Stimulated activated CD4-positive, alpha-beta T cell treated with anti-CD3 and anti-CD28 coated beads, Interleukin-1b, Interleukin-23, amount 100 ng/mL, for 24 hours (primary cell): ENCODE measurements around the gene POLL.

Experiments
- DNase-seq, 4 experiments: peaks; one replicate each; pipeline ENCODE4 v3.0.0-alpha.2; 2020; ENCODE audit warnings: low read depth in 4 of 4, low spot score in 1 of 4

POLL gene

GRCh38 chr10:101573885-101574753 is 13.9 kb downstream of the POLL start:
- DNase-seq: no peak

GRCh38 chr10:101572785-101573184 is 15.3 kb downstream of the POLL start:
- DNase-seq: no peak

DNA sequence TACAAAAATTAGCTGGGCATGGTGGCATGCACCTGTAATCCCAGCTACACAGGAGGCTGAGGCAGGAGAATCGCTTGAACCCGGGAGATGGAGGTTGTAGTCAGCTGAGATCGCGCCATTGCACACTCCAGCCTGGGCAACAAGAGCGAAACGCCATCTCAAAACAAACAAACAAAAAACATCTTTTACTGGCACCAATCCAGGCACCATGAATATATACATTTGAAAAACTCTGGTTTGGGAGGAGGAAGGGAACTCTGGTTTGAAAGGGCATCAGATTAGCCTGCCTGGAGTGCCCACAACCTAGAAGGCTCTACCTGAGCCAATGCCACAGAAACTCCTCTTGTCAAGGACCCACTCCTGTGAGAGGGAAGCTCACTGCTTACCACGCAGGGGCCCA is 15.9 kb downstream of the POLL start:
- no peak for DNase-seq

DNA sequence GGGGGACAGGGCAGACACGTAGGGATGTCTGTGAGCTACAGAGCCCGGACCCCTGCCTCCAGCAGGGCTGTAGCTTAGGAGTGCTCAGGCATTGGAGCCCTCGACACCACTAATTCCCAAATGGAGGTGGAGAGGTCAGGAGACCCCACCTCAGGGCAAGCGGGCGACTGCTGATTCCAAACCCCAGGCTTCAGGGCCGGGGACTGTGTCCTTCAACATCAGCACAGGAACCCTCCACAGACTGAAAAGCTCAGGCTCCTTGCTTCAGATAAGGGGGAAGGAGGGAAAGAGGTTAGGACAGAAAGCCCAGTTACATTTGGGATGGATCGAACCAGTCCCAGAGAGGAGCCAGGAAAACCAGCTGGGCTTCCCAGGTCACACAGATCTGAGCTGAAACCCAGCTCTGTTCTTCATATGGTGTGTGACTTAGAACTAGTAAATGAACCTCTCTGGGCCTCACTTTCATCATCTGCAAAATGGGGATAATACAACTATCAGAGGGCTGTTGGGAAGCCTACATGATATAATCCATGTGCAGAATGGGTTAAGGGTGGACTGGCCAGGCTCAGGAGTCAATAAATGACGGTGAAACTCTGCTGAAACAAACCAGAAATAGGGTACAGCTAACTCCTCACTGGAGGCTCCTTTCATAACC is 16.7 kb downstream of the POLL start:
- DNase-seq: no peak

DNA sequence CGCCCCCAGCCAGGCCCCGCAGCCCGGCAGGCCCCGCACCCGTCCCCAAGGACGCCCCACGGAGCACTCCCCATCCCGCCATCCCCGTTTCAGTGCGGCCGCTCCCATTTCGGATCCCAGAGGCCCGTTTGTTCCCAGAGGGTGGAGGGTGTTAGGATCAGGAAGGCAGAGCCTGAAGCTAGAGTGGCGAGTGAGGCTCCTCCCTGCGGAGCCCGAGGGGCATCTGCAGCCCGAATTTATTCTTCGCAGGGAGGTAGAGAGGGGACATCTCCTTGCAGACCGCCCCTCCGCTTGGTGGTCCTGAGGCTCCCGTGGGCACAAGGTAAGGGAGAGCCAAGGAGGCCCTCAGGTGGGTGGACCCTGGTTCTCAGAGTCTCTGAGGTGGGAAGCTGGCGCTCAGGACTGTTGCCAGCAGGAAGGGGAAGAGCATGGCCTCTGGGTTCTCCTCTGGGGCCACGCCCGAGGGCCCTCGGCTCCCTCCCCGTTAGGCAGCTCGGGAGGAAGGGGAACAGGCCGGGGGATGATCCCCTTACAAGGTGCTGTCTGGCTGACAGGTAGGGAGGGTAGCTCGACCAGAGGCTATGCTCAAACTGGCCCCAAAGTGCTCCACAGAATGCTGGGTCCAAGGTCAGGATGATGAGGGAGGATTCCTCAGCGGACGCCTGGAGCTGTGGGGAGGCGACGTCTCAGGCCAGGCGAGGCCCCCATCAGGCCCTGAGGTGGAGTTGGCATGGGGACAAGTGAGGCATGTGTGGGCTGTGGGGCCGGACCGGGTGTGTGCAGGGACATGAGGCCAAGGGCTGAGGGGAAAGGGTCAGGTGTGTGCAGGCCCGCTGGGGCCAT is 17.4 kb downstream of the POLL start:
- DNase-seq: no peak

- DNase-seq: peak; percentile 52 to 82 (median 70)
Measured at GRCh38 chr10:101569622-101570427, 18.2 kb downstream of the POLL start.

GRCh38 chr10:101569323-101569621 is 18.8 kb downstream of the POLL start:
- no peak for DNase-seq

DNA sequence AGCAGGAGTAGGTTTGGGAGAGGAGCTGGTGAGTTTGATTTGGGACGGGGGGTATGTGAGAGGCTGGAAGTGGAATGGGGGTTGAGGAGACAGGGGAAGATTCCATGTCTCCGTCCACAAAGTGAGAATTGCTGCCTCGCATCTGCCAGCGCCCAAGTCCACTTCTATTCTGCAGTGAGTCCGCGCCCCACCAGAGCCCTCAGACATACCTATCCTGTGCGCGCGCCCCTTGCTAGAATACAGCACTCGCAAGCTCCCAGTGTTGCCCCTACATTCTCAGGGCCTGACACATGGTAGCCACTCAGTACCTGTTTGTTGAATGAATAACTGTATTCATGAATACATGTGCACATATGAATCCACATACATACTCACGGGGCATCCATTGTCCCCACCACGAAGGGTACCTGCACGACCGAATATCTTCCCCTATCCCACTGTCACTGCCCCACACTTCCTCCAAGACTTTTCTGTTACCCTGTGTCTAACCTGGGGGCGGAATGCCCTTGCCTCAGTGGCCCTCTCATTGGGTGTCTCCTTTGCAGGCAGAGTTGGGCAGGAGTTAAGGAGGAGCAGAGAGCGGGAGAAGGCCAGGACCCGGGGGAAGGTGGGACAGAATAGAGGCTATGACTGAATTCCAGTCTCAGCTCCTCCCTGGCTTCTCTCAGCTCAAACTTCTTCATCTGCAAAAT is 19.9 kb downstream of the POLL start:
- no peak for DNase-seq

DNA sequence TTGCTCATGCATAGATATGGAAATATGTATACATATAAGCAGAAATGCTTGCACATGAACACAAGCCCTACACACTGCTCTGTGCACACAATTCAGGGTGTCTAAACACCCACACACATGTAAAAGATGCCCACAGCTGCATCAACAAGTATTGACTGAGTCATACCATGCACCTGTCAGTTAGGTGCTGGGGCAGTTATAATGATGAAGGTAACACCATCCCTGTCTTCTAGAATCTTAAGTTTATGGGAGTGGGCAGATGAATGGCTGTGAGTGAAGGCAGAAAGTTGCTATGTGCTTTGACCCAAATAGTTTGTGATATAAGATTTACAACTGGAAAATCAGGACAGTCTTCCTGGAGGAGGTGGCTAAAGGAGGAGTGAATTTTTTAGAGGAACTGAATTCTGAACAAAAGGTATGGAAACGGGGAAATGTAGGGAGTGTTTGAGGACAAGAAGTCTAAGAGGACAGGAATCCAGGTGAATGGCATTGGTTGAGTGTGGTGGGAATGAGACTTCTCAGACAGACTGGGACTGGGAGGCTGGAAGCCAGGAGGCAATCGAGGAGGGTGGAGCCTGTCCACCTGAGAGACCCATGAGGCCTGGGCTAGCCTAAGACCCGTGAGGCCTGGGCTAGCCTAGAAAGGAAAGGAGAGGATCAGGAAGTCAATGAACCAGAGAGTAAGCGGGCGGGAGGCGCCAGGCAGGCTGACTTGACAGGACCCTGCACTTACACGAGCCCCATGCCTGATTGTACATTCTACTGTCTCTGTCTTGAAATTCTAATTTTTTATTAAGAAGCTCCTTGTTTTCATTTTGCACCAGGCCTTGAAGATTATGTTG is 20.7 kb downstream of the POLL start:
- no peak for DNase-seq

- no peak for DNase-seq
Measured at GRCh38 chr10:101566333-101567164, 21.5 kb downstream of the POLL start.

GRCh38 chr10:101565936-101566332 is 22.1 kb downstream of the POLL start:
- no peak for DNase-seq

GRCh38 chr10:101565370-101565900 is 22.6 kb downstream of the POLL start:
- no peak for DNase-seq

DNA sequence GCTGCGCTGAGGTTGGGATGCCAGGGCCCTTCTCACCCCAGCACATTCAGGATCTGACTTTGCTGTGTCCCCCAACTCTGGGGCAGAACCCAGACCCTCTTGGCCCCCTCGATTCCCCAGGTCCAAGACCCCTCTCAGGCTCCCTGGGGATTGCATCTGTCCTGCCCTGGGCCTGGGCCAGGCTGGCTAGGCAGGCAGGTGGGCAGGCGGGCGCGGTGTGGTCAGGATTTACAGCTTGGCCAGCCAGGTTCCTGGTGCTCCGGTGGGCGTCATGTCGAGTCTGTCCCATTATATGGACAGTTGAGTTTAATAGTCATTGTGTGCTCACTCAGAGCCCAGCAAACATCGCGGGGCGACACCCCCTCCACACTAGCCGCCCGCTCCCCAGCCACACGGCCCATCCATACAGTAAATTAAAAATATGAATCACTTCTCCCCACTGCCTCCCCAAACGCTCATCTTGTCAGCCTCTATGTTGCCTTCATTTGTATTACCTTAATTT is 23.5 kb downstream of the POLL start:
- DNase-seq: no peak

GRCh38 chr10:101563497-101564040 is 24.5 kb downstream of the POLL start:
- no peak for DNase-seq

DNA sequence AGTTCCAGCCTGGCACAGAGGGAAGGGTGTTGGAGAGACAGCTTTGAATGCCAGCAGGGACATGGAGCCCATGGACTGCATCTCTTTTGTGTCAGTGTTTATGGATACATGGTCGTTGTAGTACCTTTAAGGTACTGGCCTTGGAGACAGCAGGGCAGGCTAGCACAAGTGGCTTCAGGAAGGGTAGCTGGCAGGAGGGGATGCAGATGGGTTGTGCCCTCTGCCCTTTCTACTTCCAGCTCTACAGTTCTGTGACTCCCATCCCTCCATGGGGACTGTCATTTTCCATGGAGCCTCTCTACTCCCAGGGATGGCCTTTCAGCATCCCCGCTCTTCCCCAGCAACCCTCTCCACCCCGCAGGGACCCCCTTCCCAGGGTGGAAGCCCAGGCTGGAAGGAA is 25.1 kb downstream of the POLL start:
- DNase-seq: no peak

- DNase-seq: no peak
Measured at GRCh38 chr10:101562231-101562630, 25.8 kb downstream of the POLL start.

GRCh38 chr10:101561068-101561915 is 26.8 kb downstream of the POLL start:
- no peak for DNase-seq
